GM10847 (cell line): ENCODE measurements around the gene DCUN1D2.

Source experiments
- POLR2A ChIP-seq: IDR thresholded peaks from 2 replicates; pipeline ENCODE4 v1.6.1; 2011; ENCODE audit not compliant: insufficient read length; ENCODE audit errors: extremely low read depth

DCUN1D2 gene

DNA sequence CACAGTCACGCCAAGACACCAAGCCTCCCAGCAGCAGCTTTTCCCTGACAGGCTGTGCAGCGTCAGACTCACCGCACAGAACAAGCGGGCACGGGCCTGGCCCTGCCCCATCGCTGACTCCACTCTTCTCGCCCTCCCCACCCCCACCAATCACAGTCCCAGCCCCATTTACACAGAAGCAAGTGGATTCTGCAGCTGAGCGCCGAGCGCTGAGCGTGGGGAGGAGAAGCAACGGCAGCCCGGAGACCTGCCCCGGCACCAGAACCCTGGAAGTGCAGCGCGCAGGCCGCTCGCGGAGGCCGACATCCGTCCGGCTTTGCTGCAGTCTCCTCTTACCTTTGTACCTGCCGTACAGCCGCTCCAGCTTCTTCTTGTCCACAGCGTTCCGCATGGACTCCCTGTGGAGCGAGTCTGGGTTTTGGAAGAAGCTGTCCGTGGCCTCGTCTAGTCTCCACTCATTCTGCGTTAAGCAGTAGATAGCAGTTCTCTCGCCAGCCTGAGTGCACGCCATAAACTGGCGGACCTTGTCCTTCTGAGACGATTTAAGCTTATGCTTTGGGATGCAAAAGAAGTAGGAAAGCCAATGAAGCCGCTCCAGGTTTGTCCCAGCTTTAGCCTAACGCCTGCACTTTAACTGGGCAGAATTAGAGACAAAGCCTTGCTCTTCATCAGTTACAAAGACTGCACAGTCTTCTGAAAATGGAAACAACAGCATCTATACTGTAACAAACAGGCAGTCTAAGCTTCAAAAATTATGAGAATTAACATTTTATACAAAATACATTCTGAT is 6.8 kb downstream of the DCUN1D2 start:
- no peak for TF ChIP-seq POLR2A

DNA sequence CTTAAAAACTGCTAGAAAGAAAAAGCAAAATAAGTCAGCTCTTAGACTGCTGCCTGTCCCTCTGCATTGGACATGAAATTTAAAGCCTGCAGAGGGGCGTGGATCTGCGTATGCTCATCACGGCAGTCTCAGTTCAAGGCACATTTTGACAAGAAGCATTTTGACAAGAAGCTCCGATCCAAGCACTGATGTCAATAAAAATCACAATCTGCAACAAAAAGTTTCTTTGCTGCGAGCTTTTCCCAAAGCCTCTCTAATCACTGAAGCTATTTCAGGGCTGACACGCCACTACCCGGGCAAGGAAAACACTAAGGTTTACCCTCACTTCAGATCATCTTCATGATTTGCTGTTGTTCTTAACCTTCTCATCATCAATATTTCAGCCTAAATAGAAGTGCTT is 7.4 kb downstream of the DCUN1D2 start:
- TF ChIP-seq POLR2A, result no peak

DNA sequence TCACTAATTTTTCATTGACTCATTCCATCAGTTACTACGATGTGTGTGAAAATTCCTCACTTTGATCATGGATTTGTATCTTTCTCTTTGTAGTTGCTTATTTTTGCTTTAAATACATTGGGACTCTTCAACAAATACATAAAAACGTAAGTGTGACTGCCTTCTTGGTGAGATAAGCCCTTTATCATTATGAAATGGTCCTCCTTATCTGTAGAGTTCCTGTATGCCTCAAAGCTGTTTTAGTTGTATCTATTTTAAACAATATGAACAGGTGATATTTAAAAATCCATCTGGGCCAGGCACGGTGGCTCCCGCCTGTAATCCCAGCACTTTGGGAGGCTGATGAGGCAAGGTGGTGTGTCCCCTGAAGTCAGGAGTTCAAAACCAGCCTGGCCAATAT is 11.3 kb downstream of the DCUN1D2 start:
- TF ChIP-seq POLR2A, result no peak

DNA sequence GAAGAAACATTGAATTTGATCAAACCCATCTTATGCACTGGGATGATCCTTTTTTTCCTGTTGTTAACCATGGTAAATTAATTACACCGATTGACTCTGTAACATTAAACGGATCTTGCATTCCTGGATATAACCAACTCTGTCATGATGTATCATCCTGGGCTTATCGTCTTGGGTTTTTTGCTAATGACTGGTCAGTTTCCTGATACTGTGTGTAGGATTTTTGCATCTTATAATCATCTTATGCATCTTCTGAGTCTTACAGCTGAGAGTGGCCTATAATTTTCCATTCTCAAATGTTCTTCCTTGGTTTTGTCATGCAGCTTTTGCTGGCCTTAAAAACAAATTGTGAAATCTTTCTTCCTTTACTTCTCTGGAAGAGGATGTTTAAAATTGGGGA is 12.8 kb downstream of the DCUN1D2 start:
- no peak for TF ChIP-seq POLR2A

DNA sequence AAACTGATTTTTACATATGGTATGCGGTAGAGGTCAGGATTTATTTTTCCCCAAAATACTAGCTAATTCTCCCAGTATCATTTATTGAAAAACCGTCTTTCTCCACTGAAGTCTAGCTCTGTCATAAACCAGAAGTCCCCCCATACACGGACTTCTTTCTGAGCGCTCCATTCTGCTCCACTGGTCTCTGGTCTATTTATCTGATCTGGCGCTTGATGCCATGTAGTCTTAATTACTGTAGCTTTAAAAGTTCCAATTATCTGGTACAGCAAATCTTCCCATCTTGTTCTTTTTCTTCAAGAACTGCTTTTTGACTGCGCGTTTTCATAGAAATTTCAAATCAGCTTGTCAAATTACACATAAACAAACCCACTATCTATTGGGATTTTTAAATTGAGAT is 13.7 kb downstream of the DCUN1D2 start:
- no peak for TF ChIP-seq POLR2A

DNA sequence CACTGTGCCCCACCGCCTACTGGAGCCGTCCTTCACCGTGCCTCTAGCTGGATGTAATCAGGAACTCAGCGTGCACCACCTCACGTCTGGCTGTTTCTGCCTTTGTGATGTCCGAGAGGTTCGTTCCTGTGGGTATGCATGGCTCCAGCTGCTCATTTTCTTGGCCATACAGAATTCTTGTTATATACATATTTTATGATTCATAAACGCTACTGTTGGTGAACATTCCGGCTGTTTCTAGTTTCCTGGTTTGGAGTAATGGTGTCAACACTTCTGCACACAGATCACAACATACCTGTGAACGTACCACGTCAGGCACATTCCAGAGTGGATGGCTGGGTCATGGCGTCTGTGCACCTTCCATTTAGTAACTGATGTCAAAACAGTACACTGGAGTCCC is 14.6 kb downstream of the DCUN1D2 start:
- no peak for TF ChIP-seq POLR2A

DNA sequence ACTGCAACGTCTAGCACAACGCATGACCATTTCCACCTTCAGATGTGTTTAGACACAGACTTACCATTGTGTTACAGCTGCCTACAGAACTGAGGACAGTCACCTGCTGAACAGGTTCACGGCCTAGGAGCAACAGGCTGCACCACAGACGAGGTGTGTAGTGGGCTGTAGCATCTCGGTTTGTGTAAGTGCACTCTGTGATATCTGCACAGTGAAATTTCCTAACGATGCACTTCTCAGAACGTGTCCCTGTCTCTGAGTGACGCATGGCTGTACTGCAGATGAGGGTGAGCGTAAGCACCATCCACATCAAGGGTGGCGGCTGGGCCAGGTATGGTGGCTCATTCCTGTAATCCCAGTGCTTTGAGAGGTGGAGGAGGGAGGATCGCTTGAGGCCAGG is 15.2 kb downstream of the DCUN1D2 start:
- TF ChIP-seq POLR2A, result no peak

DNA sequence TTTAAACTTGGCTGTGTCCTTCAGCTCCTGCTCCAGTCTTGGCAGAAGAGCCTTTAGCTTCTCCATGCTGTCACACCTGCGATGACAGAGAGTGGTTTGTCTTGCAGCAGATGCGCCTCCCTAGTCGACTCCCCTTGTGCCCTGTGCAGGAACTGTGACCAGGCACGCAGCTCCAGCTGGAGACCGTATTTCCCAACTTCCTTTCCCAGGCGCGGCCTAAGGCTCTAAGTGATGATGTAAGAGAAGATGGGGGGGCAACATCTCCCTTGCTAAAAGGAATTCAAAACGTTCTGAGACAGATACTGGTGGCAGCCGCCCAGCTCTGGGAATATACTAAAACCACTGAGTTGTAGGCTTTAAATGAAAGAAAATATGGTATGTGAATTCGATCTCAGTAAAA is 16.3 kb downstream of the DCUN1D2 start:
- no peak for TF ChIP-seq POLR2A

DNA sequence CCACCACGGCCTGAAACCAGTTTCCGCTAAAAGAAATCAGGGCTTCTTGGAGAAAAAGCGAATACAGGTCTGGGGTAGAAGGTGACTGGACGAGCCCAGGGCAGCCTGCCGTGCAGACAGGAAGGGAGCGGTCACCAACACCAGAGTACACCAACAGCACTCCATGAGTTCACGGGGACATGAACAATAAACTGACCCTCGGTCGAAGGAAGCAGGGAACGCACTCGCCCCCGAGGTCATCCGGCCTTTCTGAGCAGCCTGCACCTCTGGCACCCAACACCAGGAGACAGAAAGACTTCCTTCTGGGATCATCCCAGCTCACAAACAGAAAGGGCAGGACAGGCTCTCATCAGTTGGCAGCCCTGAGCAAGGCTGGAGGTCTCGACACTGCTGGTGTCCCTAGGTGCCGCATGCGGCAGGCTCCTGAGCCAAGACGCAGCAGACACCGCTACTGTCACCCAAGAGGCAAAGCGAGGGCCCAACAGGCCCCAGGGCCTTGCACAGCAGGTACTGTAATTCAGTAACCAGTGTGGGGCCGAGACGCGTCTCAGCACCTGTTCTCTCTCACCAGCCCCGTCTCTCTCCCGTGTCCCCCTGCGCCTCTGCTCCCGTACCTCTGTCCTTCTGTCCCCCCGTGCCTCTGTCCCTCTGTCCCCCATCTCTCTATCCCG is 18.0 kb downstream of the DCUN1D2 start:
- no peak for TF ChIP-seq POLR2A

DNA sequence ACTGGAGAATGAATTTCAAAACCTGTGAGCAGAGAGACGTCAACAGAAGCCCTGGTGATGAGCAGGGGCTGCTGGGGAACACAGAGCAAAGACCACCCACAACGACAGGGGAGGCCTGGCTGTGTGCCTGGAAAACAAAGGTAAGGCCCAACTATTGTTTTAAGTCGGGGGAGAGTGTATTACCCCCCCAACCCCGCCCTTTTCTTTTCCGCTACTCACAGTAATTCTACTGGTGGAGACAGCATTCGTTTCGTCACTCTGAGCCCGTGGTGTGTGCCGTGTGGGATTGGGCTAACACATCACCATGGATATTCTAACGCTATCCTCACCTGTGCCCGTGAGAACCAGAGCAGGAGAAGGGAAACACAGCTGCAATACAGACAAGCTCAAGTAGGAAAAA is 18.7 kb downstream of the DCUN1D2 start:
- no peak for TF ChIP-seq POLR2A

DNA sequence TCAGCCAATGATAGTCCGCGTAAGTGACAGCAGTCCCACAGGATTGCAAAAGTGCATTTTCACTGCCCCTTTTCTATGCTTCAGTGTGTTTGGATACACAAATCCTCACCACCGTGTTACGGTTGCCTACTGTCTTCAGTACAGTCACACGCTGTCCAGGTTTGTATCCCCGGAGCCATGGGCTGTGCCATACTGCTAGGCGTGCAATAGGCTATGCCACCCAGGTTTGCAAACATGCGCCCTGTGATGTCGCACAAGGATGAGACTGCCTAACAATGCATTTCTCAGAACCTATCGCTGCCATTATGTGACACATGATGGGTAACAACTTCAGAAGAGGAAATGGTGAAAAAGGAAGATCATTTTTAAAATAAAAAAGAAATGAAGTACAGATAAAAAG is 20.4 kb downstream of the DCUN1D2 start:
- TF ChIP-seq POLR2A, result no peak

DNA sequence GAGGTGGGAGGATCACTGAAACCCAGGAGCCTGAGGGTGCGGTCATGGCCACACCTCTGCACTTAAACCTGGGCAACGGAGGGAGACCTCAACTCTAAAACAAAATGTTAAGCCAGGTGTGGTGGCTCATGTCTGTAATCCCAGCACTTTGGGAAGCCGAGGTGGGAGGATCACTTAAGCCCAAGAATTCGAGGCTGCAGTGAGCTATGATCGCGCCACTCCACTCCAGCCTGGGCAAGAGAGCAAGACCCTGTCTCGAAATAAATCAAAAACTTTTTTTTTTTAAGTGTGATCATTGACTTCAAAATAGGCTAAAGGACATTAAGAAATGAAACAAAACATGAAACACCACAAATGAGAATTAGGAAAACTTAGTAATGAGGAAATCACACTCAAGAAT is 20.9 kb downstream of the DCUN1D2 start:
- TF ChIP-seq POLR2A, result no peak

DNA sequence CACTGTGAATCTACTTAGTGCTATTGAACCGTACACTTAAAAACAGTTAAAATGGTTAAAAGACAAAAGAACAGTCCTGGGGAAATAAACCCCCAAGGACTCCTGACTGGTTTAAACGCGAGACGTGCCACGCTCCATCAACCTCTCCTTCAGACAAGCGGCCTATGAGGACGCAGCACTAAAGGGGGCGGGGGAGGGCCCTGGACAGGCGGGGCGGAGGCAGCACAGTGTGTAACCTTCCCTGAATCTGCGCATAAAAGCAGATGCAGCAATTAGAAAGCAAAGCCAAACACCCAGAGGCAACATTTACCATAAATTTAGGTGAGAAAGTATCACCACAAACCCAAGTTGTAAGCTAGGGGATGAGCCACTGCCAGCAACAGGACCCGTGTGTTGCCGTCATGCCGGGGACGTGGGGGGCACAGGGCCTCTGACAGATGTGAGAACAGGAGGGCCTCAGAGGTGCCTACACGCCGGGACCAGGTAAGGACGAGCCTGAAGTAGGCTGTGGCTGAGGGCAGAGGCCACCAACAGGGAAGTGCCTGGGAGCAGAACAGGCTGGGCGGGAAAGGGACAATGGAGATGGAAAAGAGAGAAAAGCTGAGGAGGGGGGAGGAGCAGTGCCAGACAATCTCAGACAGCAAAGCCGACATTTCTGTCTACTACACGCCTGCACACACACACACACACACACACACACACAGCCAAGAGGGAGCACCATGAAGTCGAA is 21.9 kb downstream of the DCUN1D2 start:
- TF ChIP-seq POLR2A, result no peak

DNA sequence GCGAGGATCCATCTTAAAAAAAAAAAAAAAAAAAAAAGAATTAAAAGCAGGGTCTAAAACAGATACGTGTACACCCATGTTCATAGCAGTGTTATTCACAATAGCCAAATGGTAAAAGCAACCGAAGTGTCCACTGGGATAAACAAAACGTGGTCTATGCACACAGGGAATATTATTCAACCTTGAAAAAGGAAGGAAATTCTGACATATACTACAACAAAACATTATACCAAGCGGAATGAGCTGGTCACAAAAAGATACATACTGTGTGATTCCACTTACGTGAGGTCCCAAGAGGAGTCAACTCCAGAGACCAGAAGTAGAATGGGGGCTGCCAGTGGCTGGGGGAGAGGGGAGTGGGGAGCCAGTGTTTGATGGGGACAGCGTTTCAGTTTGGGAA is 22.5 kb downstream of the DCUN1D2 start:
- TF ChIP-seq POLR2A, result no peak

DNA sequence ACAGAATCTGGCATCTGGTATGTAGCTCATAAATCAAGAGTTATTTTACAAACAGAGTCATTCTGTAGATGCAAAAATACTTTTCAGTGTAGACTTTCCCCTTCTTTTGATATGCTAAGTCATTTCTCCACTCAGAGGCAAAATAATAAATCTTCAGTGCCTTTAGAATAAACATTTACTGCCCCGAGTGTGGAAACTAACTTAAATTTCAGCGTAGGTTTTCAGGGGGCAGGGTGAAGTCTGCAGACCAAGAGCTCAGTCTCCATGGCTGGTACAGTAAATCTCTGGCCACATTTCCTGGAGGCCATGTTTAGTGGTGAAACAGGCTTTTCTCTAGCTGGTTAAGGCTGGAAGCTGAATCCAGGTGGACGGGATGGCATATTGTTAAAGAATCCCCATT is 24.1 kb downstream of the DCUN1D2 start:
- TF ChIP-seq POLR2A, result no peak

DNA sequence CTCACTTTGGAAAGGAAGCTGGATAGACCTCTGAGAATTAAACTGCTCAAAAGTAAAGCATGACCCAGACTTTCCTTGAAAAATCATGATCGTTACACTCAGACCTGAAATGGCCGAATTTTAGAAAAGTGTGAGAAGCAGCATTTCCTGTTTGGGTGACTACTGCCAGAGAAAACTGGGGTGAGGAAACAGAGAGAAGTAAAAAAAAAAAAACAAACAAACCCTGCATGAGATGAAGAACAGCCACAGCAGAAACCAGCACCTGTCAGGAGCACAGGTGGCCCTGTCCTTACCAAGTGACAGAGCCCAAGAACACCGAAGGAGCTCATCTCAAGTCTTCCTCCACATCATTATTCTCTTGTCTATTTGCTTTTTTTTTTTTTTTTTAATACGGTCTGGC is 25.2 kb downstream of the DCUN1D2 start:
- no peak for TF ChIP-seq POLR2A
